Breast epithelium (tissue), 4 donors: ENCODE results near the gene VAMP2. TPM values are rescaled to one million over a fixed set of nuclear protein-coding genes. Genes with fewer than 3 reads are reported as not detected.

Experiments
- DNase-seq, 2 donors: peaks; one replicate each; pipeline ENCODE4 v3.0.0-alpha.2; 2019; ENCODE audit warnings: low spot score in 2 of 2
- H3K27ac ChIP-seq, 2 donors: fragments of 200-600 bp; sonication (generic) in 1 of 2; one replicate each; pipeline ENCODE4 v1.5.1; 2016 to 2019; ENCODE audit warnings: mild to moderate bottlenecking in 1 of 2
- H3K27me3 ChIP-seq, 2 donors: fragments of 200-600 bp; sonication (generic) in 1 of 2; one replicate each; pipeline versions ENCODE4 v1.5.1 to v1.6.0; 2017 to 2019; ENCODE audit warnings: control low read depth in 1 of 2, mild to moderate bottlenecking in 1 of 2
- H3K36me3 ChIP-seq: fragments of 200-600 bp; one replicate; pipeline ENCODE4 v1.5.1; 2019
- H3K4me1 ChIP-seq, 2 donors: fragments of 200-600 bp; sonication (generic); one replicate each; pipeline ENCODE4 v1.5.1; 2016 to 2019; ENCODE audit warnings: control low read depth in 1 of 2
- H3K4me3 ChIP-seq, 3 donors: fragments of 200-600 bp; sonication (generic); 1 replicate in 2 of 3; 2 replicates in 1 of 3; pipeline ENCODE4 v1.5.1; 2016 to 2019; ENCODE audit warnings: mild to moderate bottlenecking in 3 of 3, moderate library complexity in 2 of 3
- H3K9me3 ChIP-seq, 2 donors: fragments of 200-600 bp; sonication (generic) in 1 of 2; one replicate each; pipeline ENCODE4 v1.5.1; 2016 to 2019; ENCODE audit warnings: control low read depth in 1 of 2
- POLR2A ChIP-seq: fragments of 450-650 bp; IDR thresholded peaks from one replicate; pipeline ENCODE4 v1.6.1; 2016; ENCODE audit warnings: antibody characterized with exemption, mild to moderate bottlenecking, moderate library complexity
- POLR2AphosphoS5 ChIP-seq, 3 donors: sonication (generic); formaldehyde crosslinking; IDR thresholded peaks; one replicate each; pipeline ENCODE4 v1.6.1; 2017; ENCODE audit warnings: antibody characterized with exemption in 3 of 3
- intact Hi-C: fragments of 100-400 bp; cut with DNase I; formaldehyde crosslinking; loops from one replicate; pipeline ENCODE4 v1.15.1; 2023; ENCODE audit warnings: low total_unique reads
- total RNA-seq, 3 donors: library from RNA; depleted of rRNA; stranded (reverse); fragments of >200 nt; gene quantifications; one replicate each; pipeline ENCODE4 v1.1.0, GENCODE V29; 2016
- TF ChIP-seq, protein P1 (sequence below), 3 donors: fragments of 450-650 bp; IDR thresholded peaks; one replicate each; pipeline ENCODE4 v1.5.1; 2016 to 2017; ENCODE audit warnings: antibody characterized with exemption in 3 of 3, mild to moderate bottlenecking in 3 of 3, moderate library complexity in 3 of 3

Gene VAMP2
- total RNA-seq, 3 donors from 2014 or later = 21.8 to 30.2 (median 28.1) TPM

DNA sequence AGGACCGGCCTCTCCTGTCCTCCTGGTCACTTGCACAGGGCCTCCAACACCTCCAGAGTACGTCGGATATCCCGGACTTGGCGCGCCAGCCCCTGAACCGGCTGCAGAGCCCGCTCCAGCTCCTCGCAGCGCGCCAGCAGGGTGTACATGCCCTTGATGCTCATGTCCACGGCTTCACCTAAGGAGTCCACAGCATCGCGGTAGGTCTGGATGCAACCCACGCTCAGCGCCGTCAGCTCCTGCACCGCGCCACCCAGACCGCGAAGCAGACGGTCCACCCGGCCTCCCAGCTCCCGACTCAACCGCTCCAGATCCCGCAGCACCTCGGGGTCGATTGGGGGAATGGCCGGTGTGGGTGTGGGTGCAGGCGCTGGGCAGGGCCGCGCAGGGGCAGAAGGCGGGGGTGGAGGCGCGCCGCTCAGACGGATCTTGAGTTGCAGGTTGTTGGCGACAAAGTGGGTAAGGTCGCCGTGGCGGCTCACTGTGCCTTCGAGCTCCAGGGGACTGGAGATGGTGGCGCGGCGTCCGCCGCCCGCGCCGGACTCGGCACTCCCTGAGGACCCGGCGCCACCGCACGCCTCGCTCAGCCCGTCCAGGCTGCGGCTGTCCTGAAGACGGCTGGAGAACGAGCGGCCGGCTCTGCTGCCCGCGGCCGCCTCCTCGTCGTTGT is 26.4 kb upstream of the VAMP2 start:
- TF ChIP-seq POLR2A = no peak
- TF ChIP-seq, protein P1, sequence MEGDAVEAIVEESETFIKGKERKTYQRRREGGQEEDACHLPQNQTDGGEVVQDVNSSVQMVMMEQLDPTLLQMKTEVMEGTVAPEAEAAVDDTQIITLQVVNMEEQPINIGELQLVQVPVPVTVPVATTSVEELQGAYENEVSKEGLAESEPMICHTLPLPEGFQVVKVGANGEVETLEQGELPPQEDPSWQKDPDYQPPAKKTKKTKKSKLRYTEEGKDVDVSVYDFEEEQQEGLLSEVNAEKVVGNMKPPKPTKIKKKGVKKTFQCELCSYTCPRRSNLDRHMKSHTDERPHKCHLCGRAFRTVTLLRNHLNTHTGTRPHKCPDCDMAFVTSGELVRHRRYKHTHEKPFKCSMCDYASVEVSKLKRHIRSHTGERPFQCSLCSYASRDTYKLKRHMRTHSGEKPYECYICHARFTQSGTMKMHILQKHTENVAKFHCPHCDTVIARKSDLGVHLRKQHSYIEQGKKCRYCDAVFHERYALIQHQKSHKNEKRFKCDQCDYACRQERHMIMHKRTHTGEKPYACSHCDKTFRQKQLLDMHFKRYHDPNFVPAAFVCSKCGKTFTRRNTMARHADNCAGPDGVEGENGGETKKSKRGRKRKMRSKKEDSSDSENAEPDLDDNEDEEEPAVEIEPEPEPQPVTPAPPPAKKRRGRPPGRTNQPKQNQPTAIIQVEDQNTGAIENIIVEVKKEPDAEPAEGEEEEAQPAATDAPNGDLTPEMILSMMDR (IDR thresholded peaks at IDR 0.05) = no peak
- TF ChIP-seq POLR2AphosphoS5 (IDR thresholded peaks at IDR 0.05) = no peak
- Histone ChIP-seq H3K36me3 (no peaks in the 10 kb centered on the region), H3K4me1 (peaks cover 0 to 10% of the 10 kb centered on the region in 2 donors), H3K9me3 (no peaks in the 10 kb centered on the region), H3K4me3 (peak overlapping the region; percentile 68 to 93 (median 91)), H3K27ac (peak overlapping the region; percentile 94 to 96), H3K27me3 (no peaks in the 10 kb centered on the region)
- DNase-seq = no peak
- intact Hi-C loops = loop anchor here (1.0 to 5.0 kb wide), 2 partner anchors 33 to 67 kb away; no protein-coding TSS in a partner anchor

DNA sequence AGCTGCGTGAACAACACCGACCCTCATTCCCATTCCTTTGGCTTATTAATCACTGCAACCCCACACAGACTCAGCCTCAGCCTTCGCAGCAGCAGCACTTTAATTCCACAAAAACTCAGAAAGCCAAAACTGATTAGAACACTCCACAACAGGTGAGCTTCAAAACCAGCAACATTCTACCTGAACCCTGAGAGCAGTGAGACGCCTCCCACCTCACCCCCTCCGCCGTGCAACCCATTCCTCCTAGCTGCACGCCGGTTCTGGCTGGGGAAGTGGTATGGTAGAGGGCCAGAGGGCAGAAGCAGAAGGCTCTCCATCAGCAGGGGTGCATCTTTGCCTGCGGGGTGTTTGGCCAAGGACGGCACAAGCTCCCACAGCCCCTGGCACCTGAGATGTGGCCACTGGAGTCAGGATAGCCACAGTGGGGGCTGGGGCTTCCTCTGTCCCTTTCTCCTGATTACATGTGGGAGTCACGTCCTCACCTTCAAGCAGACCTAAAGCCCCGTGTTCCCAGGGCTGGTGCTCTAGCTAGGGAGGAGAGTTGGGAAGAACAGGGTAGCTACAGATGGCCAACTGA is 25.6 kb upstream of the VAMP2 start:
- Histone ChIP-seq H3K36me3 (no peaks in the 10 kb centered on the region), H3K27me3 (no peaks in the 10 kb centered on the region), H3K27ac (peak overlapping the region; percentile 94 to 96), H3K9me3 (no peaks in the 10 kb centered on the region), H3K4me1 (peaks cover 0 to 10% of the 10 kb centered on the region in 2 donors), H3K4me3 (peak overlapping the region; percentile 68 to 93 (median 91))
- intact Hi-C loops = loop anchor here (5.0 kb wide), 1 partner anchor 34 kb away; no protein-coding TSS in a partner anchor
- TF ChIP-seq, protein P1 (IDR thresholded peaks at IDR 0.05) = no peak
- no peak for TF ChIP-seq POLR2AphosphoS5 (IDR thresholded peaks at IDR 0.05)
- no peak for TF ChIP-seq POLR2A
- DNase-seq = no peak

DNA sequence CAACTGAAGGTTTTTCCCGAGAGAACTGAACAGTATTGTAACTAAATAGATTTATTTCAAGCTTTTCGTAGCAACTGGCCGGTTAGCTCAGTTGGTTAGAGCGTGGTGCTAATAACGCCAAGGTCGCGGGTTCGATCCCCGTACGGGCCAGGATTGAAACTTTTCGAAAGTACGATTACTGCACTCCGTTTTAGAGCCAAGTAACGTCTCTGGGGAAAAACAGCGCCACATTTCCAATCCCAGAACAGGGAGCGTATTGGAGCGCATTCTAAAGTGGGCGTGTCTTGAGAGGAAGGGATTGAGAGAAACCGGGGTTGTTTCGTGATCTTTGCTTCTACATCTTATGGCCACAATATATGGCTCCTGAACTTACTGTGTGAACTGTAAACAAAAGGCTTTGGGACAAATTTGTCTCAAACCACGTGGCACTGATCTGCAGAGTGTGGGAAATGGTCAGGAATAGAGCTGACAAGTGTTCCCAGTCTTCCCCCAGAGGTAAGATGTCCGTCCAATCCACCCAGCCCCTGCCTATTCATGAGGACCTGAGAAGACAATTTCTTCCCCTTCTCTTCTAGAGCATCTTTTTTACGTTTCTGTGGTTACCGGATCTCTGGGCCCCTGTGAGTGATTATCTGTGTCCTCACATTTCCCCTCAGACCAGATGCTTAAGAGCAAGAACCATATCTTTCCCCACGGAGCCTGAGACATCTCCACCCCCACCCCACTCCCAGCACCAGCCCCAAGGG is 24.9 kb upstream of the VAMP2 start:
- Histone ChIP-seq H3K9me3 (no peaks in the 10 kb centered on the region), H3K4me3 (peak overlapping the region; percentile 69 to 93 (median 91)), H3K4me1 (peaks cover 0 to 10% of the 10 kb centered on the region in 2 donors), H3K27me3 (no peaks in the 10 kb centered on the region), H3K27ac (peak overlapping the region; percentile 94 to 96), H3K36me3 (no peaks in the 10 kb centered on the region)
- intact Hi-C loops = loop anchor here (5.0 kb wide), 1 partner anchor 35 kb away; no protein-coding TSS in a partner anchor
- TF ChIP-seq POLR2A (peak; percentile 6), POLR2AphosphoS5 (IDR thresholded peaks at IDR 0.05) (peak; percentile 86 to 97 (median 97))
- TF ChIP-seq, protein P1 (IDR thresholded peaks at IDR 0.05) = no peak
- peak; percentile 90 to 92 for DNase-seq

DNA sequence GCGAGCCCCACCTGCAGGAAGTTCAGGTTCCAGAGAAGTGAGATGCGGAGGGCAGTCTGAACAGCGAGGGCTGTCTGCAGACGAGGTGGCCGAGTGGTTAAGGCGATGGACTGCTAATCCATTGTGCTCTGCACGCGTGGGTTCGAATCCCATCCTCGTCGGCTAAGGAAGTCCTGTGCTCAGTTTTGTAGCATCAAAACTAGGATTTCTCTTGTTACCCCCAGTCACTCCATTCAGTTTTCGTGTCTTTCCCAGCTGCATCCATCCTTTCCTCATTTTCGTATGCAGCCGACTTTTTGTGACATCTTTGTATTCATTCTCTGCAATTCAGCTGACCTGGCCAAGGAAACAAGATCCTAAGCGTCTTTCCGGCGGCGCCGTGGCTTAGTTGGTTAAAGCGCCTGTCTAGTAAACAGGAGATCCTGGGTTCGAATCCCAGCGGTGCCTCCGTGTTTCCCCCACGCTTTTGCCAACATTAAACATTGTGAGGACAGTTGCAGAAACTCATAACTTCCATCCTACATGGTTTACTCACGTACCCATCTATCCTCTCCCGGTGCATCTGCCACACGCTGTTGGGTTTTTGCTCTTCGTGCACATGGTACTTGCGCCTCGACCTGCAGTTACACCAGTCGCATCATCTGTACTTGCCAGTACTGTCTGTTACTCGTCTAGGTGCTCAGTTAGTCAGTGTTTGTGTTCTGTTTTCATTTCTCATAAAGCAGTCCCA is 24.2 kb upstream of the VAMP2 start:
- intact Hi-C loops = loop anchor here (5.0 kb wide), 1 partner anchor 35 kb away; no protein-coding TSS in a partner anchor
- peak overlapping the region; percentile 94 to 96 for H3K27ac ChIP-seq
- H3K27me3 ChIP-seq = no peaks in the 10 kb centered on the region
- TF ChIP-seq, protein P1 (IDR thresholded peaks at IDR 0.05) = no peak
- TF ChIP-seq POLR2AphosphoS5 (IDR thresholded peaks at IDR 0.05) (peak; percentile 10 to 66 (median 57)), POLR2A (peak; percentile 18)
- H3K9me3 ChIP-seq = no peaks in the 10 kb centered on the region
- peak overlapping the region; percentile 69 to 93 (median 91) for H3K4me3 ChIP-seq
- H3K36me3 ChIP-seq = no peaks in the 10 kb centered on the region
- peak; percentile 95 to 96 for DNase-seq
- peaks cover 0 to 10% of the 10 kb centered on the region in 2 donors for H3K4me1 ChIP-seq
